SK-N-MC (cell line): Measurements from ENCODE around the gene PNLDC1.

Experiments used
- EZH2 ChIP-seq: fragments of 200-600 bp; sonication (generic); IDR thresholded peaks from one replicate; pipeline ENCODE4 v1.6.1; 2017; ENCODE audit warnings: antibody characterized with exemption
- FOXP2 ChIP-seq: optimal IDR thresholded peaks from 2 replicates; pipeline ENCODE3; 2011; ENCODE audit warnings: mild to moderate bottlenecking, moderate library complexity; ENCODE audit not compliant: insufficient read depth; ENCODE audit errors: extremely low read length, control extremely low read depth
- POLR2AphosphoS5 ChIP-seq: IDR thresholded peaks from 2 replicates; pipeline ENCODE4 v1.6.1; 2012; ENCODE audit warnings: mild to moderate bottlenecking, low read depth, low read length, borderline replicate concordance

DNA sequence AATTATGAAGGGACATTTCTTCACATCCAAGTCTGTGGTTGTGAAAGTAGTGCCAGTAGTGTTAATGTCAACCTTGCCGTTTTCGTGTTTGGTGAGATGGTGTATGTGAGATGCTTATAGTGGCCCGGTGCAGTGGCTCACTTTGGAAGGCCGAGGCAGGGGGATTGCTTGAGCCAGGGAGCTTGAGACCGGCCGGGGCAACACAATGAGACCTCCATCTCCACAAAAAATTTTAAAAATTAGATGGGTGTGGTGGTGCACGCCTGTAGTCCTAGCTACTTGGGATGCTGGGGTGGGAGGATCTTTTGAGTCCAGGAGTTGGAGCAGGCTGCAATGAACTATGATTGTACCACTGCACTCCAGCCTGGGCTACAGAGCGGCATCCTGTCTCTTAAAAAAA lies 37.4 kb downstream of the PNLDC1 start:
- TF ChIP-seq POLR2AphosphoS5, result no peak
- no peak for TF ChIP-seq EZH2
- TF ChIP-seq FOXP2, result no peak
